GM20431 (cell line): ENCODE results near the gene SEC22C.
"Not testable (repeated sequence)": the region's sequence is repeated elsewhere in the genome, so short reads cannot be mapped to it uniquely, and the experiment has no call there.

Experiments used
- in situ Hi-C: fragments of 300-500 bp; cut with MseI, MboI; formaldehyde crosslinking; loops from one replicate; pipeline ENCODE4 v1.15.0; 2020; ENCODE audit warnings: low sequenced_read_pairs; ENCODE audit not compliant: unreplicated experiment

Gene SEC22C

DNA sequence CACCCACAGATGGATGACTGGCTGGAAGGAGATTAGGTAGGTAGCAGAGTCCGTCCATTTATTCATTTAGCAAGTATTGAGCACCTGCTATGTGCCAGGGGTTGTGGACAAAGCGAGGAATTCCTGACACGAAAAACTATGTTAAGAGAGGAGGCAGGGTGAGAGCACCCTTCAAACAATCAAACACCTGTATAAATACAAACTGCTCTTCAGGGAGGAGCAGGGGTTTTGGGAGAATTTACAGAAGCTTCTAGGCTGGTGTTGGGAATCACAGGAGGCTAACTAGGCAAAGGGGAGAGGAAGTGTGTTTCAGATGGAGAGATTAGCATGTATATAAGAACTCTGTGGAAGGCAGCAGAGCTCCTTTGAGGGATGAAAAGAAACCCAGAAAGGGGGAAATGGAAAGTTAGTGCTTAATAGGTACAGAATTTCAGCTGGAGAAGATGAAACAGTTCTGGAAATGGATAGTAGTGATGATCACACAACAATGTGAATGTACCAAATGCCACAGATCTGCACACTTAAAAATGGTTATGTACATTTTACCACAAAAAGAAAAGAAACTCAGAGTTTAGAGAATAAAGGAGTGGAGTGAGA is 805 bp upstream of the SEC22C start:
- in situ Hi-C loops: no loop called here

DNA sequence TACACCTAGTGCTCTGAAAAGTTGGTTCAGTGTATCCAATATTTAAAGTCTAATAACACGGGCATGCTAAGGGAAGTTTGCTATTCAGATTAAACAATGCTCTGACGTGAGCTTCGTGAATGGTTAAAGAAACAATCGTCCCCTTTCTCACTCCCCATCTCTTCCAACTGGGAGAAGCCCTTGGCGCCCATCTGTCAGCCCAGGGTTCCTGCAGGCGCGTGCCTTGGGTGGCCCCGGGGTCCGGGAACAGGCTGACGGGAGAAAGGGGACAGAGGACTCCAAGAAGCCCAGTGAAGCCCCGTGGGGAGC is 413 bp downstream of the SEC22C start:
- in situ Hi-C loops: no loop called here

DNA sequence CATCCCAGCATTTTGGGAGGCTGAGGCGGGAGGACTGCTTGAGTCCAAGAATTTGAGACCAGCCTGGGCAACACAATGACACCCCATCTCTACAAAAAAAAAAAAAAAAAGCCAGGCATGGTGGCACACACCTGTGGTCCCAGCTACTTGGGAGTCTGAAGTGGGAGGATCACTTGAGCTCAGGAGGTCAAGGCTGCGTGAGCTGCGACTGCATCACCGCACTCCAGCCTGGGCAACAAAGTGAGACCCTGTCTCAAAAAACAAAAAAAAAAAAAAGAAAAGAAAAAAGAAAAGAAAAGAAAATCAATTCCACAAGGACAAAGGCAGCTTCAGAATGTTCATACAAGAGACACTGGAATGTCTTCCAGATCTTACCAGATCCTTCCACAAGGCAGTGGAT is 2.4 kb downstream of the SEC22C start:
- in situ Hi-C loops: not testable (repeated sequence)

DNA sequence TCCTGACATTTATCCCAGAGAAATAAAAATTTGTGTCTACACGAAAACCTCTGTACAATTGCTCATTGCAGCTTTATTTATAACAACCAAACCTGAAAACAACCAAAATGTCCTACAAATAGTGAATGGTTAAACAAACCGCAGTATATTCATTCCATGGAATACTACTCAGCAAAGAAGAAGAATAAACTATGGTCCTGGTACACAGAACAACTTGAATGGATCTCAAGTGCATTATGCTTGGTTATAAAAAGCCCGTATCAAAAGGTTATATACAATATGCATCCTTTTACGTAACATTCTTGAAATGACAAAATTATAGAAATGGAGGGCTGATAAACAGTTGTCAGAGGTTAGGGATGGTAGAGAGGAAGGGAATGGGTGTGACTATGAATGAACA is 3.7 kb downstream of the SEC22C start:
- in situ Hi-C loops: no loop called here

DNA sequence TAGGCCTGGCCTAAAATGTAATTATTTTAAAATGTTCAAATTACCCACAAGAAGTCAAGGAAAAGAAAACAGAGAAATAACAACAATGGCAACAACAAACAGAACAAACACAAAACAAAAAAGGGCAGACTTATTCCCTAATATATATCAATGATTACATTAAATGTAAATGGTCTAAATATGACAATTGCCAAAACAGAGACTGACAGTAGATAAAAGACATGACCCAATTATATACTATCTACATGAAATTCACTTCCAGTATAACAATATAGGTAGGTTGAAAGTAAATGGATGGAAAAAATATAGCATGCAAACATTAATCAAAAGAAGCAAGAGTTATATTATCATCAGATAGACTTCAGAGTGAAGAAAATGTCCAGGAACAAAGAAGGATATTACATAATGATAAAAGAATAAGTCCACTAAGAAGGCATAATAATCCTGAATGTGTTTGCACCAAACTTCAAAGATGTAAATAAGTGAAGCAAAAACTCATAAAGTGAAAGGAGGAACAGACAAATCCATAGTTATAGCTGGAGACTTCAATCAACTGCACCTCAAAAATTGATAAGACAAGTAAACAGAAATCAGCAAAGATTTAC is 6.5 kb downstream of the SEC22C start:
- in situ Hi-C loops: no loop called here

DNA sequence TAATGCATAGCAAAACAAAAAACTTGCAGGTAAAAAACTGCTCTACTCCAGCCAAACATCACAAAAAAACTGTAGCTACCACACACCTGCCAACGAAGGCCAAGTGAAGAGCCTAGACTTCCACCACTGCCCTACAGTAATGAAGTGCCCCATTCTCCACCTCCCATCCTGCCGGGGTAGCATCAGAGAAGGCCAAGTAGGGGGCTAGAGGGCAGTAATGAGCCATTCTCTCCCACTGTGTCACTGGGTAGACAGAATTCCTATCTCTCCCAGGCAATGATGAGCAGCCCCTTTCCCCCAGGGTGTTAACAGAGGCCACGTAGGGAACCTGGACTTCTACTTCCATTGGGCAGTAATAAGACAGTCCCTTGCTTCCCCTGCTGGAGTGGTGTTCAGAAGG is 9.5 kb downstream of the SEC22C start:
- in situ Hi-C loops: no loop called here

DNA sequence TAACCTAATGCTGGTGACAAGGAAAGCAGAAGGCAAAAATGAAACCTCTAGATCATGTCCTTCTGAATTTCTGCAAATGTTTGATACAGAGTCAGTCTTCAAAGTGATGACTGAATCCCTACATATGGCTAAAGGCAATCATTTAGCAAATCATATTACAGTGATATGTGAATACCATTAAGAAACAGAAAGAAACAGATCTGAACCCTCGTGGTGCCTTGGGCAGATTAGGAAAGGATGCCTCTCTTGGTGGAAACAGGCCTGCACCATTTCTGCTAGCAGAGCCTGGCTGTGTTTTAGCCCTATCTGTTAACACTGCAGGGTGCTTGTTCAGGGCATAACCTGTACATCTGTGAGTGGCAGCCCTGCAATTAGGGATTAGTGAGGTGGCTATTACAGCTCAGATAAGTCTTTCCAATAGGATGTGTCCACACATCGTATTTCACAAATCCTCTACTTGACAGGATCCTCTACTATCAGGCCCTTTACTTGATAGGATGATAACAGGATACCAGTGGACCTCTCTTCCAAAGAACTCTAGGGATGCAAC is 12.1 kb downstream of the SEC22C start:
- in situ Hi-C loops: no loop called here

DNA sequence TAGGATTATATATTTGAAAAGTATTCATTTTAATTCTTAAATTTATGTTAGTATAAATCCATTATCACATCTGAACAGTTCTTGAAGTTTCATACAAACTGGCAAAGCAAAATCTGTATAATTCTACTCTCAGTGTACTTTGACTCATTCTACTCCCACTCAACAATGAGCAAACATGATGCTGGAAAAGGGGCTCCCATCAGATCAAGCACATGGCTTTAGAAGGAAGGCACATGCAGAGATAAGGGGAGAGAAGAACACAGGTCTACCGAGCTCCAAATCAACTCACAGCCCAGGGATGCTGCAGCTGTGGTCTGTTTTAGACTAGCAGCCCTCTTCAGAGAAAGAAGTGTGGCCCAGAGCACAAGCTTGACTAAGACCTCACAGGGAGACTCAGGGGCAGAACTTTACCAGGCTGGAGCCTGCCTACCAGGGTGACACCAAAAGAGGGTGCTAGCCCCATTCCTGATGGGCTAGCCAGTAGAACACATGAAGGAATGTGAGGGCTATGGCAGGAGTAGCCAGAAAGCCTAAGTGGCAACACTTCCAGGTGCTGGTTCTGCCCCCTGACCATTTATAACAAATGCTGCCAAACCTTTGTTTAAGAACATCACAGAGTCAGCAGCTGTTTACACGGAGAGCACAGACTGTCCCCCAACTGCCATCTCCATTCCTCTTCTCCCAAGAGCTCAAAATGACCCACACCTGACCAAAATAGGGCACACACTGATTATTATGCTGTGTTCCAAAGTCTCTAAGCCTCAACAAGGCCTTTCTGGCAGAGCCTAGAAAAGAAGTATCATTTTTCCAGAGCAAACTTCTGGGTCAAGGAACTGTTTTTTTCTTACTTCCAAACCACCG is 19.5 kb downstream of the SEC22C start:
- in situ Hi-C loops: no loop called here

DNA sequence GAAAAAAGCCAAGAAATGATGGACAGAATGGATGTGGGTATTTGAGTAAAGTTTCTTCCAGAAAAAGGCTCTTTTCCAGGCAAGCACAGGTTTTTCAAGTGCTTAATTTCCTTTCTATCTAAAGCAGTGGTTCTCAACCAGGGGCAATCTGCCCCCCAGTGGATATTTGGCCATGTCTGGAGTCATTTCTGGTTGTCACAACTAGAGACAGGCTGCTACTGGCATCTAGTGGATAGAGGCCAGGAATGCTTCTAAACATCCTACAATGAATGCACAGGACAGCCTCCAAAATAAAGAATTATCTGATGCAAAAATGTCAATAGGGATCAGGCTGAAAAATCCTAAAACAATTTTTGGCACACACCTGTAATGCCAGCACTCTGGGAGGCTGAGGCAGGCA is 23.9 kb downstream of the SEC22C start:
- in situ Hi-C loops: loop anchor here (10.0 kb wide), 1 partner anchor 187 kb away; no protein-coding TSS in a partner anchor

DNA sequence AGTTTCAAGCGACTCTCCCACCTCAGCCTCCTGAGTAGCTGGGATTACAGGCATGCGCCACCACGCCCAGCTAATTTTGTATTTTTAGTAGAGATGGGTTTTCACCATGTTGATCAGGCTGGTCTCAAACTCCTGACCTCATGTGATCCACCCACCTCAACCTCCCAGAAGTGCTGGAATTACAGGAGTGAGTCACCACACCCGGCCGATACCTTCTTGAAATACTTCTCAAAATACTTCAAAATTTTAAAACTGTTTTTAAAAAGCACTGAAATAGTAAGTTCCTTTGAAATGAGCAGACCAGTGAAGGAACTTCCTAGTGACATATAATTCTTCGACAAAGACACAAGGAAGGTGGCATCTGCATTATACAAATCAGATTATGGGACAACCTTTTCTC is 24.9 kb downstream of the SEC22C start:
- in situ Hi-C loops: loop anchor here (10.0 kb wide), 1 partner anchor 188 kb away; no protein-coding TSS in a partner anchor

DNA sequence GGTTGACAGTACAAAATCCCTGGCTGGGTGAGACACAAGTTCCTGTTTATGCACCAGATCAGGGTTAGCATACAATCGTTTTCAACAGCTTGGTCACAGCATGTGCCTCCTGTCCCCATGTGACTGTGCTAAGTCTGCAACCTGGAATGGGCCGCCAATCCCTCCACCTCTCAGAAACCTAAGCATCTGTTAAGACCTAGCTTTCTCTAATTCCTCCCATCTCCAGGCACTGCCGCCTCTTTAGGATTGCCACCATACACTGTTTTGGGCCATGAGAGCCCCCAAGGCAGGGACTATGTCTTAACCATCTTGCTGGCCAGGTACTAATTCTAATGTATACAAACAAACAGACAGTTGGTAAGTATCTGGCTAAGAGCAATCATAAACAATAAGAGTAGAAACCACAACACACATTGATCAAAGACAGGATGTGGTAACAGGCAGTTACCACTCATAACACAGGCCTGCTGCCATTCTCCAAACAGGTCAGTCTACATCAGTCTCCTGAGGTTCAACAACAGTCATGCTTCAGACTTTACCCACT is 25.6 kb downstream of the SEC22C start:
- in situ Hi-C loops: loop anchor here (10.0 kb wide), 1 partner anchor 189 kb away; no protein-coding TSS in a partner anchor

DNA sequence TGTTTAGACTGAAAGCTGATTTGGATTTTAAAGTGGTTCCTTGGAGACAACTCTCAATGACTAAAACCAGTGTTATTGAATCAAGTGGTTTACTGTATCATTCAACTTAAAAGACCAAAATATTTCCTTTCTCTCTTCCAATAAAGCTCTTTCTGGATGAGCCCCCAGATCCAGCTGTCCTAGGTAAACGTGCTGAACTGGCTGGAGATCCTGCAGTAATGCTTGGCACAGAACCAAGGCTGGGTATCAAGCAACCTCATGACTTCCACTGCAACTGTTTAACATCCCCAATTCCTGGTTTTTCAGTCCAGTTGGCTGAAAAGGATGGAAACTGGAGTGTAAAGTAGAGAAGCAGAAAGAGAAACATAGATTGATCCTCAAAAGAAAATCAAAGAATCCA is 28.9 kb downstream of the SEC22C start:
- in situ Hi-C loops: loop anchor here (10.0 kb wide), 1 partner anchor 192 kb away; no protein-coding TSS in a partner anchor

DNA sequence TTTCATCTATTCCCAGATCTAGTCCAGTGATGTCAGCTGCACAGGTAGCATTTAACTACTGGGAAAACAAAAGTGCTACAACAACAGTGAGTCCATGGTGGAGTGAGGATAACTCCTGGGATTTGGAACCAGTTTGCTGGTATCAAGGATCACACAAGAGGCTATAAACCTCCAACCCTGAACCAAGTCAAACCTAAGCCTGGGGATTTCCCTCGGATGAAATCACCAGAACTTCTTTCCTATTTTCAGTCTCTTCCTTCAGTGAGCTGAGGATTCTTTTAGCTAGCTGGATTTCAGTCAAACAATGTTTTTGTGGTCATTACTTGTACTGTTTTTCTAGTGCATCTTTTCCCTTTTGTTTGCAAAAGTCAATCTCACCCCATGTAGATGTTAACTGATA is 31.5 kb downstream of the SEC22C start:
- in situ Hi-C loops: loop anchor here (10.0 kb wide), 1 partner anchor 195 kb away; no protein-coding TSS in a partner anchor

DNA sequence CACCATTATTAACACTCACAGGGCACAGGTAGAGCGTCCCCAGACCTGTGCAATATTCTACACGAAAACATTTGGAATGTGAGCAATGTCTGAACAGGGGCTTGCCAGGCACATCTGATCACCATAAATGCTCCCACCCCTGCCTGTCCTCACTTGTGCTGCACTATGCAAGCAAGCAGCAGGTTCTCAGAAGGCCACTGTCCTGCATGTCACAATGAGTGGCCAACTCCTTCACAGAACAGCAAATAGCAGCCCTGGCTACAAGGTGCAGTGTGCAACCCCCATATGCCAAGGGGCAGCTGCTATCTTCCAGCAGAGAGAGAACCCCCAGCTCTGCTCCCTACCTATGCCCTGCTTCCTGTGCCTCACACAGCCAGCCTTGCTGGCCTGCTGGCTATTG is 32.6 kb downstream of the SEC22C start:
- in situ Hi-C loops: no loop called here

DNA sequence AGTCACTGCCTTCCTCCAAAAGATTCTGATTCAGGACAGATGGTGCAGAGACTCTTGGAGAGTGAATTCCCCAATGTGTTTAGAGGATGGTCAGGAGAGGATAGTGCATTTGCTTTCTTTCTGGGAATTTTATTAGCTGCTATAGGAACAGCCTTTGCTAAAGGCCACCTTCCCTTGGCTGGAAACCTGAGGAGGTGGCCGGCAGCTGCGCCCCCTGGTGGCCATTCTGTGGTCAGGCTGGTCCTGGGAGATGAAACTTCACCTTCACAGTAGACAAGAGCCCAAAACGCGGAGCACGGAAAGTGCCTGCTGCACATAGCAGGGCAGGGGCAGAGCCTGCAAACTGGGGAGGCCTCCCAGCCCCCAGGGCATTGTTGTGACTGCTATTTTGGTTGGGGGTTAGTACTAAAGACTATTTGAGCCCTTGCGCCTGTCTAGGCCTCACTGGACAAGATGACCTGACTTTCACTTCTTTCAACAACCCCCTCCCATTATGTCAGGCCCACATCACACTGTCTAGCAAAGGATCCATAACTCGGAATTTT is 34.3 kb downstream of the SEC22C start:
- in situ Hi-C loops: no loop called here

DNA sequence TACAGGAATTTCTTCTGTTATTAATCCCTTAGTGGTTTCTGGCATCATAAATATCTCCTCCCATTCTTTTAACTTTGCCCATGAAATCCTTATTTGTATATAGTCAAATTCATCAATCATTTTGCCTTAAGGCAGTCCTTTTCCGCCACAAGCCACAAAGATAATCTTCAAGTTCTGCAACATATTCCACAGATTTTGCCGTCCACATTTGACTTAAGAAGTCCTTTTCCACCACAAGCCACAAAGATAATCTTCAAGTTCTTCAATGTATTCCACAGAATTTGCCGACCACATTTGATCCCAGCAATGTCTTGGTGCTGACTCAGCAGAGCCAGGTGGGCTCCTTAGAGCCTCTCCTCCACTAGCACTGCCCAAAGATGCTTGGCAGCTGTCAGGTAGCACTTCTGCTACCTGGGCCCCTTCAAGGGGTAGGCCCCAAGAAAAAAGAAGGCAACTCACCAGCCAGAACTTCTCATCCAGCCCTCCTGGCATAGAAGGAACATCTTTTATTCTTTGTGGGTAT is 35.0 kb downstream of the SEC22C start:
- in situ Hi-C loops: no loop called here

DNA sequence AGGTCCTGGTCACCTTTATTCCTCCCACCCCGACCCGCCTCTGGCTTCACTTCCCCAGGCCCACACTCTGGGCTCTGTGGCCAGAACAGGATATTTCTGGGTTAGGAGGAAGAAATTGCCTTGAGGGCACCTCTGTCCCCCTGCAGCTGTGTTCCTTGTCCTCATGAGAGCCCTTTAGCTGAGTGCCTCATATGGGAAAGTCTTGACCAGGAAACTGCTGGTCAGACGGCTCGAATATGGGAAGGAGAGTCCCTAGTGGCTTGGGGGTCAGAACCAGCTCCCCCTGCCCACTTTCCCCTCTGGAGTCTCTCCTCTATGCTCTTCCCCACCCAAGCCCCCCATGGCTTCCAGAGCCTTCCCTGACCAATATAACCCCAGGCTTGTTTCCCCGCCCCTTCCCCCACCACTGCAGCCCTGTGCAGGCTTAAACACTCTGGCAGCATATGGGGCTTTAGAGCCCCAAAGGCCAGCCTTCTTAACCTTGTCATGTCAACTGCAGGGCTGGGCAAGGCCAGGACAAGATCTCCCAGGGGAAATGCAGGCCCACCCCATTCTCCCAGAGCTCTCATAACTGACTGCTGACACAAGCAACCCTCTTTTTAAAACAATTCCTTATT is 36.4 kb downstream of the SEC22C start:
- in situ Hi-C loops: no loop called here

DNA sequence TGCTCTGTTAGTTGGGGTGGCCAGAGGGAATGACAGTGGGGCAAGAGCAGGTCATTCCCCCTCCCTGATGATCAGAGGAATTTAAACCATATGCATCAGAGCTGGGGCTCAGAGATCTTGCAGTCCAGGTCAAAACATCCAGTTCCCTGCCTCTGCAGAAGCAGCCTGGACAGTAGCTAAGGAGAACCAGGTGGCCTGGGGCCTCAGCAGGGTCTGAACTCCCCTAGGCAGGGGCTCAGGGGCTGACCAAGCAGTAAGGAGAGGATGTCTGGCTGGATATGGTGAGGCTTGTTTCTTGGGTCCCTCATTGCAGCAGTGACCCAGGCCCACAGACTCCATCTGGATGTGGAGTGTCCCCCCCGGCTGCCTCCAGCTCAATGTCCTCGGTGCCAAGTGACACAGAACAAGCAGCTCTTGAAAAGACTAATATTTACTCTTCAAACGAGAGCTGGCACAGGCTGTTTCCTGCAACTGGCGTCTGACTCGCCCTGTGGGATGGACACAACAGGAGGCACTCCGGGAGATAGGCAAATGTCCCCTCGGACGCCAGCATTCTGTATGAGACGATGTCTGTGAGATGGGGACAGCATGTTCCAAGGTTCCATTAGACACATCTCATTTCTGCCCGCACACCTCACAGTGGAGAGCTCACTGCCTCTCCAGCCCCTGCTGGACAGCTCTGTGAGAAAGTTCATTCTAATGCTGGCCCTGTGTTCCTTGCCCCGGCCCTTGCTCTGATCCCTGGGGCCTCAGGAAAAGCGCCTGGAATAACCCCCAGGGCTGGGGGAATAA is 37.1 kb downstream of the SEC22C start:
- in situ Hi-C loops: no loop called here

DNA sequence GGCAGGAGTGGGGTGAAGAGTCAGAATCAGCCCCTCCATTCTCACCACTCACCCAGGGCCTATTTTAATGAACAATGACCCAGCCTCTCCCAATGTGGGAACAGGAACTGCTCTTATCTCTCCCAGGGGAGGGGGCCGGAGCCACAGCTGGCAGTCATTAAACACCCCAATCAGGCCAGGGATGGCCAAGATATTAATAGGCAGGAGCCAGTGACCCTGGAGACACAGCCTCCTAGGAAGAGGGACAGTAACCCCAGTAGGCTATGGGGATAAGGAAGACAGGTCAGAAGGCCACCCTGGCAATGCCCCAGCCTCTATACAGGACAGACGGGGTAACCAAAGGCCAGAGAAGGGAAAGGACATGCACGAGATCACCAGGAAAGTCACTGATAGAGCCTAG is 40.7 kb downstream of the SEC22C start:
- in situ Hi-C loops: no loop called here
